ENCODE data around the gene KLHL6. TPM values are rescaled to one million over a fixed set of nuclear protein-coding genes. Genes with fewer than 3 reads are reported as not detected.
"Not testable (repeated sequence)": the region's sequence is repeated elsewhere in the genome, so short reads cannot be mapped to it uniquely, and the experiment has no call there.

KLHL6 gene
- total and polyA plus RNA-seq, 4 donors = 1.5 to 3.0 (median 1.8) TPM

- H3K4me3 ChIP-seq (ENCODE audit: low read depth, low read length) = no peak overlapping the region
- DNase-seq (ENCODE audit: low read depth in 4 of 6, low spot score in 6 of 6) = no peak
- no peaks in the 10 kb centered on the region for H3K36me3 ChIP-seq (ENCODE audit: control insufficient read depth, insufficient read depth, low read length)
- H3K27ac ChIP-seq (ENCODE audit: low read depth, low read length) = no peak overlapping the region
- no peaks in the 10 kb centered on the region for H3K9me3 ChIP-seq (ENCODE audit: control insufficient read depth, insufficient read depth, low read length)
- H3K4me1 ChIP-seq (ENCODE audit: control insufficient read depth, insufficient read depth, low read length) = no peaks in the 10 kb centered on the region
- H3K27me3 ChIP-seq (ENCODE audit: control insufficient read depth, insufficient read depth, low read length) = no peaks in the 10 kb centered on the region
- 100% methylated on average over 2 of the region's 3 CpGs for WGBS (ENCODE audit: insufficient coverage)
Observed at GRCh38 chr3:183572935-183573334, 17.4 kb upstream of the KLHL6 start.

DNA sequence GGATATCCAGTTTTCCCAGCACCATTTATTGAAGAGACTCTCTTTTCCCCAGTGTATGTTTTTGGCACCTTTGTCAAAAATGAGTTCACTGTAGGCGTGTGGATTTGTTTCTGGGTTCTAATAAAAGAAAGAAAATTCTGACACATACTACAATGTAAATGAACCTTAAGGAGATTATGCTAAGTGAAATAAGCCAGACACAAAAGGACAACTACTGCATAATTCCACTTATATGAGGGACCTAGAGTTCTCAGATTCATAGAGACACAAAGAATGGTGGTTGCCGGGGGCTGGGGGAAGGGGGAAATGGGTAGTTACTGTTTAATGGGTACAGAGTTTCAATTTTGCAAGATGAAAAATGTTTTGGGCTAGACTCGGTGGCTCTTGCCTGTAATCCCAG, 14.7 kb upstream of the KLHL6 start:
- H3K4me3 ChIP-seq (ENCODE audit: low read depth, low read length); H3K4me1 ChIP-seq (ENCODE audit: control insufficient read depth, insufficient read depth, low read length); H3K36me3 ChIP-seq (ENCODE audit: control insufficient read depth, insufficient read depth, low read length); H3K9me3 ChIP-seq (ENCODE audit: control insufficient read depth, insufficient read depth, low read length); H3K27me3 ChIP-seq (ENCODE audit: control insufficient read depth, insufficient read depth, low read length); H3K27ac ChIP-seq (ENCODE audit: low read depth, low read length); DNase-seq (ENCODE audit: low read depth in 4 of 6, low spot score in 6 of 6): not testable (repeated sequence)
- no CpG with 5 or more reads among the region's 3 CpGs for WGBS (ENCODE audit: insufficient coverage)

DNA sequence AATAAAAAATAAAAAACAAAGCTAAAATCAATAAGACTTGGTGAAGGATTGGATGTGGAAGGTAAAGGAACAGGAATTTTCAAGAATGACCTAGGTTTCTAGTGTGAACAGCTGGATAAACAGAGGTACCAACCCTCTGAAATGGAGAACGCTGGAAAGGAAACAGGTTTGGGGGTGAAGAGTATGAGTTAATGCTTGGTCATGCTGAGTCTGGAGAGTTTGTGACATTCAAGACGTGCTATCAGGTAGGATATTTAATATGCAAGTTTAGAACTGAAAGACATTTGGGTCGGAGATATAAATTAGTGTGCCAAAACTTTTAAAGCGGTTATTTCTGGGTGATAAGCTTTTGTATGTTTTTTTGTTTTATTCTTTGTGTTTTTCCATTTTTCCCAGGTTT, 11.4 kb upstream of the KLHL6 start:
- Histone ChIP-seq H3K36me3 (ENCODE audit: control insufficient read depth, insufficient read depth, low read length) (no peaks in the 10 kb centered on the region), H3K27ac (ENCODE audit: low read depth, low read length) (no peak overlapping the region), H3K9me3 (ENCODE audit: control insufficient read depth, insufficient read depth, low read length) (no peaks in the 10 kb centered on the region), H3K27me3 (ENCODE audit: control insufficient read depth, insufficient read depth, low read length) (no peaks in the 10 kb centered on the region), H3K4me1 (ENCODE audit: control insufficient read depth, insufficient read depth, low read length) (no peaks in the 10 kb centered on the region), H3K4me3 (ENCODE audit: low read depth, low read length) (no peak overlapping the region)
- WGBS (ENCODE audit: insufficient coverage) = 93% methylated on average over 4 of the region's 4 CpGs
- DNase-seq (ENCODE audit: low read depth in 4 of 6, low spot score in 6 of 6) = no peak

GRCh38 chr3:183564046-183564445, 8.5 kb upstream of the KLHL6 start:
- no peak overlapping the region for H3K4me3 ChIP-seq (ENCODE audit: low read depth, low read length)
- DNase-seq (ENCODE audit: low read depth in 4 of 6, low spot score in 6 of 6) = no peak
- H3K9me3 ChIP-seq (ENCODE audit: control insufficient read depth, insufficient read depth, low read length) = no peaks in the 10 kb centered on the region
- no peaks in the 10 kb centered on the region for H3K36me3 ChIP-seq (ENCODE audit: control insufficient read depth, insufficient read depth, low read length)
- H3K4me1 ChIP-seq (ENCODE audit: control insufficient read depth, insufficient read depth, low read length) = no peaks in the 10 kb centered on the region
- H3K27ac ChIP-seq (ENCODE audit: low read depth, low read length) = no peak overlapping the region
- 98% methylated on average over 5 of the region's 5 CpGs for WGBS (ENCODE audit: insufficient coverage)
- H3K27me3 ChIP-seq (ENCODE audit: control insufficient read depth, insufficient read depth, low read length) = no peaks in the 10 kb centered on the region

DNA sequence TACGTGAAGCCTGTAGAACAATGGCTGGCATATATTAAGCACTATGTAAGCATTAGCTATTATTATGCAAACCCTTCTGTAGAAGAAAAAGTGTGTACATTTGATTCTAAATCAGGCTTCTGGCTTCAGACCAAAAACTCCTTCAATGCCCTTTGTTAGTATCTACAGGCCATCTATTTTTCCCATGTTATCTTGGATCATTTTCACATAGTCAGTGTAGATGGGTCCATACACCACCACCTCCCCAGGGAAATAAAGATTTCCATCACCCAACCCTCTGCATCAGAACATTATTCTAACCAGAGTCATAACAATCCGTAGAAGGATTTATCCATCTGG, 8.0 kb upstream of the KLHL6 start:
- Histone ChIP-seq H3K36me3 (ENCODE audit: control insufficient read depth, insufficient read depth, low read length) (no peaks in the 10 kb centered on the region), H3K27ac (ENCODE audit: low read depth, low read length) (no peak overlapping the region), H3K27me3 (ENCODE audit: control insufficient read depth, insufficient read depth, low read length) (no peaks in the 10 kb centered on the region), H3K4me1 (ENCODE audit: control insufficient read depth, insufficient read depth, low read length) (no peaks in the 10 kb centered on the region), H3K4me3 (ENCODE audit: low read depth, low read length) (no peak overlapping the region), H3K9me3 (ENCODE audit: control insufficient read depth, insufficient read depth, low read length) (no peaks in the 10 kb centered on the region)
- whole genome bisulfite sequencing (ENCODE audit: insufficient coverage) = no CpG with 5 or more reads among the region's 2 CpGs
- DNase-seq (ENCODE audit: low read depth in 4 of 6, low spot score in 6 of 6) = no peak

DNA sequence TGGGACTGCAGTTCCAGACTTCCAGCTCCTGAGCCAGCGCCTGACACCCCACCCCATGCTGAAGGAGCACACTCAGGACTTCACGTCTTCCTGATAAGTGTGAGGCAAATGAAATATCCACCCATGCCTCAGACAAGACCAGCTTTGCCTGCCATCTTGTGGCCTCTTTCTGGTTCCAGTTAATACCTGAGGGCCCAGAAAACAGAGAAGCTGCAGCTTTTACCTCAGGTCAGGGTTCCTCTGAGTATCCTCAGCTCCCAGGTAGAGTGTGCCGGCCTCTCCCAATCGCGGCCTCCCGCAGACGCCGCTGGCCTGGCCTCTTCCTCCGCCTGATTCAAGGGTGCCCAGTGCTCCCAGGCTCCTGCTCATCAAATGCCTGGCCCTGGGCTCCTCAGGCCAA, 5.1 kb upstream of the KLHL6 start:
- no peak overlapping the region for H3K27ac ChIP-seq (ENCODE audit: low read depth, low read length)
- H3K4me1 ChIP-seq (ENCODE audit: control insufficient read depth, insufficient read depth, low read length) = no peaks in the 10 kb centered on the region
- 92% methylated on average over 8 of the region's 9 CpGs for WGBS (ENCODE audit: insufficient coverage)
- no peaks in the 10 kb centered on the region for H3K9me3 ChIP-seq (ENCODE audit: control insufficient read depth, insufficient read depth, low read length)
- no peak overlapping the region for H3K4me3 ChIP-seq (ENCODE audit: low read depth, low read length)
- H3K27me3 ChIP-seq (ENCODE audit: control insufficient read depth, insufficient read depth, low read length) = no peaks in the 10 kb centered on the region
- DNase-seq (ENCODE audit: low read depth in 4 of 6, low spot score in 6 of 6) = no peak
- H3K36me3 ChIP-seq (ENCODE audit: control insufficient read depth, insufficient read depth, low read length) = no peaks in the 10 kb centered on the region

- Histone ChIP-seq H3K36me3 (ENCODE audit: control insufficient read depth, insufficient read depth, low read length) (no peaks in the 10 kb centered on the region), H3K27me3 (ENCODE audit: control insufficient read depth, insufficient read depth, low read length) (no peaks in the 10 kb centered on the region), H3K27ac (ENCODE audit: low read depth, low read length) (no peak overlapping the region), H3K9me3 (ENCODE audit: control insufficient read depth, insufficient read depth, low read length) (no peaks in the 10 kb centered on the region), H3K4me3 (ENCODE audit: low read depth, low read length) (no peak overlapping the region), H3K4me1 (ENCODE audit: control insufficient read depth, insufficient read depth, low read length) (no peaks in the 10 kb centered on the region)
- no peak for DNase-seq (ENCODE audit: low read depth in 4 of 6, low spot score in 6 of 6)
- 100% methylated on average over 2 of the region's 8 CpGs for WGBS (ENCODE audit: insufficient coverage)
Observed at GRCh38 chr3:183558495-183558894, 3.0 kb upstream of the KLHL6 start.

DNA sequence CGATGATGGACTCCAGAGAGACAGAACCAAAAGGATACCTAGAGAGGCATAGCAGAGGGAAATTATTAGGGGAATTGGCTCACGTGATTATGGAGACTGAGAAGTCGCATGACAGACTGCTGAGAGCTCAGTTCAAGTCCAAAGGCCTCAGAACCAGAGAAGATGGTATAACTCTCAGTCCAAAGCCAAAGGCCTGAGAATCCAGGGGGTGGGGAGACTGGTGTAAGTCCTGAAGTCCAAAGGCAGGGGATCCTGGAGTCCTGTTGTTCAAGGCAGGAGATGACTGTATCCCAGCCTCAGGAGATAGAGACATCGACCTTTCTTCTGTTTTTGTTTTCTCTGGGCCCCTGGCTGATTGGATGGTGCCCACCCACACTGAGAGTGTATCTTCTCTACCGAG, 1.2 kb upstream of the KLHL6 start:
- H3K4me1 ChIP-seq (ENCODE audit: control insufficient read depth, insufficient read depth, low read length) = no peaks in the 10 kb centered on the region
- 93% methylated on average over 4 of the region's 5 CpGs for WGBS (ENCODE audit: insufficient coverage)
- no peaks in the 10 kb centered on the region for H3K27me3 ChIP-seq (ENCODE audit: control insufficient read depth, insufficient read depth, low read length)
- no peaks in the 10 kb centered on the region for H3K36me3 ChIP-seq (ENCODE audit: control insufficient read depth, insufficient read depth, low read length)
- no peaks in the 10 kb centered on the region for H3K9me3 ChIP-seq (ENCODE audit: control insufficient read depth, insufficient read depth, low read length)
- no peak overlapping the region for H3K27ac ChIP-seq (ENCODE audit: low read depth, low read length)
- no peak for DNase-seq (ENCODE audit: low read depth in 4 of 6, low spot score in 6 of 6)
- no peak overlapping the region for H3K4me3 ChIP-seq (ENCODE audit: low read depth, low read length)

DNA sequence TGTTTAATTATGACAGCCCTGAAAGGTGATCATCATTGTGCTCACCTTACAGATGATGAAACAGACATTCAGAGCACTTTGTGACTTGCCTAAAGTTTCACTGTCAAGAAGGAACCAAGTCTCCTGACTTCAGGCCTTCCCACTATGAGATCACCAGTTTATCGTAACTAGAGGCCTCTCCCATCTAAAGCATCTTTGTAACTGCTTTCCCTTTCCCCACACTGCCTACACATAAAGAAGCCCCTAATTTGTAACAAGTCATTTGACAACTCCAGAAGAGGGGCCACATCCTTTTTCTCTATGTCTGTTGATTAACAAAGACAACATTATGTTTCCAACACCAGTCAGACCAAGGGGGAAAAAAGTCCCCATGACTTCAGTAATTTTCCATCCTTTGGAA, 1.1 kb downstream of the KLHL6 start:
- Histone ChIP-seq H3K4me3 (ENCODE audit: low read depth, low read length) (no peak overlapping the region), H3K9me3 (ENCODE audit: control insufficient read depth, insufficient read depth, low read length) (no peaks in the 10 kb centered on the region), H3K27ac (ENCODE audit: low read depth, low read length) (peak overlapping the region; percentile 17), H3K27me3 (ENCODE audit: control insufficient read depth, insufficient read depth, low read length) (no peaks in the 10 kb centered on the region), H3K4me1 (ENCODE audit: control insufficient read depth, insufficient read depth, low read length) (no peaks in the 10 kb centered on the region), H3K36me3 (ENCODE audit: control insufficient read depth, insufficient read depth, low read length) (no peaks in the 10 kb centered on the region)
- 71% methylated on average over 1 of the region's 1 CpG for WGBS (ENCODE audit: insufficient coverage)
- no peak for DNase-seq (ENCODE audit: low read depth in 4 of 6, low spot score in 6 of 6)

- peak overlapping the region; percentile 17 for H3K27ac ChIP-seq (ENCODE audit: low read depth, low read length)
- WGBS (ENCODE audit: insufficient coverage) = 97% methylated on average over 4 of the region's 8 CpGs
- no peaks in the 10 kb centered on the region for H3K9me3 ChIP-seq (ENCODE audit: control insufficient read depth, insufficient read depth, low read length)
- no peak overlapping the region for H3K4me3 ChIP-seq (ENCODE audit: low read depth, low read length)
- H3K4me1 ChIP-seq (ENCODE audit: control insufficient read depth, insufficient read depth, low read length) = no peaks in the 10 kb centered on the region
- H3K27me3 ChIP-seq (ENCODE audit: control insufficient read depth, insufficient read depth, low read length) = no peaks in the 10 kb centered on the region
- no peak for DNase-seq (ENCODE audit: low read depth in 4 of 6, low spot score in 6 of 6)
- no peaks in the 10 kb centered on the region for H3K36me3 ChIP-seq (ENCODE audit: control insufficient read depth, insufficient read depth, low read length)
Observed at GRCh38 chr3:183553334-183554026, 2.0 kb downstream of the KLHL6 start.
